SK-N-SH treated with all-trans-retinoic acid at 6 μM for 48 hours (cell line): ENCODE data around the gene CADM1.

Source experiments
- ATAC-seq: fragments of 200-7000 bp; cut with Tn5 transposase; 3 replicates; pipeline ENCODE4 v1.9.1; 2020; ENCODE audit warnings: mild to moderate bottlenecking, moderate library complexity
- ARNTL ChIP-seq: fragments of 450-650 bp; formaldehyde crosslinking; IDR thresholded peaks from 2 replicates; pipeline ENCODE4 v1.5.0; 2020; ENCODE audit warnings: low read depth, mild to moderate bottlenecking, moderate library complexity, borderline replicate concordance
- CSRNP3 ChIP-seq: fragments of 250-450 bp; sonication (Bioruptor Pico); IDR thresholded peaks from 2 replicates; pipeline ENCODE4 v1.5.1; 2021; ENCODE audit warnings: mild to moderate bottlenecking, moderate library complexity
- GLIS3 ChIP-seq: fragments of 250-450 bp; sonication (Bioruptor Pico); IDR thresholded peaks from 2 replicates; pipeline ENCODE4 v1.5.0; 2020; ENCODE audit warnings: mild to moderate bottlenecking, moderate library complexity
- ISL1 ChIP-seq: fragments of 250-450 bp; sonication (Bioruptor Pico); IDR thresholded peaks from 2 replicates; pipeline ENCODE4 v2.1.2; 2022; ENCODE audit warnings: mild to moderate bottlenecking, moderate library complexity
- OSR1 ChIP-seq: fragments of 250-450 bp; sonication (Bioruptor Pico); IDR thresholded peaks from 2 replicates; pipeline ENCODE4 v1.8.0; 2022; ENCODE audit warnings: moderate library complexity, mild to moderate bottlenecking, inconsistent platforms
- PPARA ChIP-seq: fragments of 250-450 bp; sonication (Bioruptor Pico); IDR thresholded peaks from 2 replicates; pipeline ENCODE4 v1.5.0; 2020; ENCODE audit warnings: mild to moderate bottlenecking, borderline replicate concordance
- SNAI2 ChIP-seq: fragments of 250-450 bp; sonication (Bioruptor Pico); IDR thresholded peaks from 2 replicates; pipeline ENCODE4 v1.5.0; 2020; ENCODE audit warnings: mild to moderate bottlenecking, moderate library complexity
- TCF4 ChIP-seq: fragments of 250-450 bp; sonication (Bioruptor Pico); IDR thresholded peaks from 2 replicates; pipeline ENCODE4 v1.8.0; 2021; ENCODE audit warnings: mild to moderate bottlenecking, moderate library complexity, borderline replicate concordance
- TOX ChIP-seq: fragments of 250-450 bp; sonication (Bioruptor Pico); IDR thresholded peaks from 2 replicates; pipeline ENCODE4 v1.8.0; 2021; ENCODE audit warnings: mild to moderate bottlenecking, moderate library complexity, borderline replicate concordance
- ZC3H10 ChIP-seq: fragments of 250-450 bp; sonication (Bioruptor Pico); IDR thresholded peaks from 2 replicates; pipeline ENCODE4 v1.5.1; 2021; ENCODE audit warnings: mild to moderate bottlenecking, moderate library complexity
- ZFP3 ChIP-seq: fragments of 250-450 bp; sonication (Bioruptor Pico); IDR thresholded peaks from 2 replicates; pipeline ENCODE4 v1.5.0; 2020; ENCODE audit warnings: mild to moderate bottlenecking, moderate library complexity
- ZNF70 ChIP-seq: fragments of 450-650 bp; formaldehyde crosslinking; IDR thresholded peaks from 2 replicates; pipeline ENCODE4 v1.5.0; 2020; ENCODE audit warnings: mild to moderate bottlenecking, moderate library complexity
- TF ChIP-seq, protein P1 (sequence below): fragments of 250-450 bp; sonication (Bioruptor Pico); IDR thresholded peaks from 2 replicates; pipeline ENCODE4 v1.5.0; 2020; ENCODE audit warnings: mild to moderate bottlenecking, moderate library complexity
- TF ChIP-seq, protein P2 (sequence below): fragments of 250-450 bp; sonication (Bioruptor Pico); IDR thresholded peaks from 2 replicates; pipeline ENCODE4 v1.8.0; 2021; ENCODE audit warnings: low read depth, mild to moderate bottlenecking, moderate library complexity, borderline replicate concordance
- TF ChIP-seq, protein P3 (sequence below): fragments of 250-450 bp; sonication (Bioruptor Pico); IDR thresholded peaks from 2 replicates; pipeline ENCODE4 v1.8.0; 2020; ENCODE audit warnings: mild to moderate bottlenecking, moderate library complexity, borderline replicate concordance
- TF ChIP-seq, protein P4 (sequence below): fragments of 250-450 bp; sonication (Bioruptor Pico); IDR thresholded peaks from 2 replicates; pipeline ENCODE4 v1.5.1; 2020; ENCODE audit warnings: low read depth, mild to moderate bottlenecking, moderate library complexity

Gene CADM1

GRCh38 chr11:115504276-115505158 lies at the start of gene CADM1:
Gene CADM1 (minus strand): TSS chr11:115504415.
- ATAC-seq, result peak; percentile 92
- TF ChIP-seq CSRNP3 (CRISPR knock-in tag), result no peak
- TF ChIP-seq, protein P1, sequence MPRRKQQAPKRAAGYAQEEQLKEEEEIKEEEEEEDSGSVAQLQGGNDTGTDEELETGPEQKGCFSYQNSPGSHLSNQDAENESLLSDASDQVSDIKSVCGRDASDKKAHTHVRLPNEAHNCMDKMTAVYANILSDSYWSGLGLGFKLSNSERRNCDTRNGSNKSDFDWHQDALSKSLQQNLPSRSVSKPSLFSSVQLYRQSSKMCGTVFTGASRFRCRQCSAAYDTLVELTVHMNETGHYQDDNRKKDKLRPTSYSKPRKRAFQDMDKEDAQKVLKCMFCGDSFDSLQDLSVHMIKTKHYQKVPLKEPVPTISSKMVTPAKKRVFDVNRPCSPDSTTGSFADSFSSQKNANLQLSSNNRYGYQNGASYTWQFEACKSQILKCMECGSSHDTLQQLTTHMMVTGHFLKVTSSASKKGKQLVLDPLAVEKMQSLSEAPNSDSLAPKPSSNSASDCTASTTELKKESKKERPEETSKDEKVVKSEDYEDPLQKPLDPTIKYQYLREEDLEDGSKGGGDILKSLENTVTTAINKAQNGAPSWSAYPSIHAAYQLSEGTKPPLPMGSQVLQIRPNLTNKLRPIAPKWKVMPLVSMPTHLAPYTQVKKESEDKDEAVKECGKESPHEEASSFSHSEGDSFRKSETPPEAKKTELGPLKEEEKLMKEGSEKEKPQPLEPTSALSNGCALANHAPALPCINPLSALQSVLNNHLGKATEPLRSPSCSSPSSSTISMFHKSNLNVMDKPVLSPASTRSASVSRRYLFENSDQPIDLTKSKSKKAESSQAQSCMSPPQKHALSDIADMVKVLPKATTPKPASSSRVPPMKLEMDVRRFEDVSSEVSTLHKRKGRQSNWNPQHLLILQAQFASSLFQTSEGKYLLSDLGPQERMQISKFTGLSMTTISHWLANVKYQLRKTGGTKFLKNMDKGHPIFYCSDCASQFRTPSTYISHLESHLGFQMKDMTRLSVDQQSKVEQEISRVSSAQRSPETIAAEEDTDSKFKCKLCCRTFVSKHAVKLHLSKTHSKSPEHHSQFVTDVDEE (CRISPR knock-in tag), result 0 out of 2 replicates have a peak, but pooled peaks have one; percentile 35
- TF ChIP-seq, protein P2, sequence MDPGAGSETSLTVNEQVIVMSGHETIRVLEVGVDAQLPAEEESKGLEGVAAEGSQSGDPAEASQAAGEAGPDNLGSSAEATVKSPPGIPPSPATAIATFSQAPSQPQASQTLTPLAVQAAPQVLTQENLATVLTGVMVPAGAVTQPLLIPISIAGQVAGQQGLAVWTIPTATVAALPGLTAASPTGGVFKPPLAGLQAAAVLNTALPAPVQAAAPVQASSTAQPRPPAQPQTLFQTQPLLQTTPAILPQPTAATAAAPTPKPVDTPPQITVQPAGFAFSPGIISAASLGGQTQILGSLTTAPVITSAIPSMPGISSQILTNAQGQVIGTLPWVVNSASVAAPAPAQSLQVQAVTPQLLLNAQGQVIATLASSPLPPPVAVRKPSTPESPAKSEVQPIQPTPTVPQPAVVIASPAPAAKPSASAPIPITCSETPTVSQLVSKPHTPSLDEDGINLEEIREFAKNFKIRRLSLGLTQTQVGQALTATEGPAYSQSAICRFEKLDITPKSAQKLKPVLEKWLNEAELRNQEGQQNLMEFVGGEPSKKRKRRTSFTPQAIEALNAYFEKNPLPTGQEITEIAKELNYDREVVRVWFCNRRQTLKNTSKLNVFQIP (CRISPR knock-in tag), result no peak
- no peak for TF ChIP-seq PPARA
- TF ChIP-seq, protein P3, sequence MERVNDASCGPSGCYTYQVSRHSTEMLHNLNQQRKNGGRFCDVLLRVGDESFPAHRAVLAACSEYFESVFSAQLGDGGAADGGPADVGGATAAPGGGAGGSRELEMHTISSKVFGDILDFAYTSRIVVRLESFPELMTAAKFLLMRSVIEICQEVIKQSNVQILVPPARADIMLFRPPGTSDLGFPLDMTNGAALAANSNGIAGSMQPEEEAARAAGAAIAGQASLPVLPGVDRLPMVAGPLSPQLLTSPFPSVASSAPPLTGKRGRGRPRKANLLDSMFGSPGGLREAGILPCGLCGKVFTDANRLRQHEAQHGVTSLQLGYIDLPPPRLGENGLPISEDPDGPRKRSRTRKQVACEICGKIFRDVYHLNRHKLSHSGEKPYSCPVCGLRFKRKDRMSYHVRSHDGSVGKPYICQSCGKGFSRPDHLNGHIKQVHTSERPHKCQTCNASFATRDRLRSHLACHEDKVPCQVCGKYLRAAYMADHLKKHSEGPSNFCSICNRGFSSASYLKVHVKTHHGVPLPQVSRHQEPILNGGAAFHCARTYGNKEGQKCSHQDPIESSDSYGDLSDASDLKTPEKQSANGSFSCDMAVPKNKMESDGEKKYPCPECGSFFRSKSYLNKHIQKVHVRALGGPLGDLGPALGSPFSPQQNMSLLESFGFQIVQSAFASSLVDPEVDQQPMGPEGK (CRISPR knock-in tag), result 0 out of 2 replicates have a peak, but pooled peaks have one; percentile 17
- TF ChIP-seq TCF4 (CRISPR knock-in tag), result no peak
- no peak for TF ChIP-seq SNAI2 (CRISPR knock-in tag)
- peak; percentile 70; the same call in 1 of the 2 replicates for TF ChIP-seq GLIS3 (CRISPR knock-in tag)

DNA sequence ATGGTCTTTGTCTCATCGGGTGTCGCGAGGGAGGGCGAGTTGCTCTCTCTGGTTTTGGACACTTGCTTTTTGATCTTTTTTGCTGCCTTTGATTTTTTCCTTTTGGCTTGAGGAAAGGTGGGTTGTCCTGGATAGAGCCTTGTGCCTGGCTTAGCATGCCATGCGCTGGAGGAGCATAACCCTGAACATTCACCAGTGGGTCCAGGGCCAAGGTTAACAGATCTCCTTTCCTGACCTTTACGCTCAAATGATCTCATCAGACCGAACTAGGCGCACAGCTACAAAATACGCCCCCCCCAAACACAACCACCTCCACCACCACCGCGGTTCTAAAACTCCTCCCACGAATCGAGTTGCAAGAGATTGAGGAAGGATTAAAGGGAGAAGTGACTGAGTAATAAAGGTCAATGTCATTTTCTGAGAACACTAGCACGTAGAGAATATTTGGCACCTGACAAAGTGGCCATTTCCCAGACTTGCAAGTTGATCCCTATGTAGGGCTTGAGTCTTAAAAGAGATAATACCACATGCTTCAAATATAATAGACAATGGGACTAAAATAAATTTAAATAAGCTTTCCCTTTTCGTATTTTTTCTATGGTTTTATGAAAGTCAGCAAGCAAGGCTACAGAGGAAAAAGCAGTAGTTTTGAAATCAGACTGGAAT lies 48.7 kb upstream of the CADM1 start:
- TF ChIP-seq, protein P4, sequence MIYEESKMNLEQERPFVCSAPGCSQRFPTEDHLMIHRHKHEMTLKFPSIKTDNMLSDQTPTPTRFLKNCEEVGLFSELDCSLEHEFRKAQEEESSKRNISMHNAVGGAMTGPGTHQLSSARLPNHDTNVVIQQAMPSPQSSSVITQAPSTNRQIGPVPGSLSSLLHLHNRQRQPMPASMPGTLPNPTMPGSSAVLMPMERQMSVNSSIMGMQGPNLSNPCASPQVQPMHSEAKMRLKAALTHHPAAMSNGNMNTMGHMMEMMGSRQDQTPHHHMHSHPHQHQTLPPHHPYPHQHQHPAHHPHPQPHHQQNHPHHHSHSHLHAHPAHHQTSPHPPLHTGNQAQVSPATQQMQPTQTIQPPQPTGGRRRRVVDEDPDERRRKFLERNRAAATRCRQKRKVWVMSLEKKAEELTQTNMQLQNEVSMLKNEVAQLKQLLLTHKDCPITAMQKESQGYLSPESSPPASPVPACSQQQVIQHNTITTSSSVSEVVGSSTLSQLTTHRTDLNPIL, result no peak
- TF ChIP-seq CSRNP3 (CRISPR knock-in tag) (no peak), ZC3H10 (CRISPR knock-in tag) (no peak), ZNF70 (CRISPR knock-in tag) (no peak), ISL1 (no peak), OSR1 (CRISPR knock-in tag) (no peak), ZFP3 (no peak)

DNA sequence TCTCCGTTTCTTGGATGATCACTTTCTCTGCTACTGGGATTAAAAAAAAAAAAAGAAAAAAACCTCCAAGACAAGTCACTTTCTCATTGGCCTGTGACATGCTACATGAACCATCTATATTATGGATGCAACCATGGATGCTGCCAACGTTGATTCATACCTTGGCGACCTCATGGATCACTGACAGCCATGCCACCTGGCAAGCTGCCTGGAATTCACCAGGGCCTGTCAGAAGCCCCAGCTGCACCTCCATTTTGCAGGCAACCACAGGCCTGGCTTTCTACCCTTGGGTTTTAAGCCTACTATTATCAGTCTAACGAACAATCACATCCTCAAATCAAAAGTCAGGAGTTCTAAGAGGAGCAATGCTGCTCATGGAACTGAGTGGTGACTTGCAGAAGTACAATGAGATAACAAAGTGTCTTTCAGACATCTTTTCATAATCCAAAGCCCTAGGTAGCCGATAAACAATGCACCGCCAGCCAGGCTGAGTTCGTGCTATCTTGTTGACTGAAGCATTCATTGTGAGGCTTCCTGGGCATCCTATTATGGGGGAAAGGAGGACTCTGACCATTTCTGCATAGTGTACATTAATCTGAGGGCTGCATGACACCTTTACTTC lies 48.0 kb upstream of the CADM1 start:
- no peak for ATAC-seq

More for the DNA sequence above, 48.7 kb upstream of the CADM1 start:
- ATAC-seq, result no peak

More for the DNA sequence above, 48.0 kb upstream of the CADM1 start:
- TF ChIP-seq ARNTL (CRISPR knock-in tag), result no peak
- TF ChIP-seq ZFP3, result no peak
- TF ChIP-seq ZC3H10 (CRISPR knock-in tag), result no peak
- TF ChIP-seq TOX (CRISPR knock-in tag), result no peak
- TF ChIP-seq ISL1, result no peak
- TF ChIP-seq PPARA, result no peak
- TF ChIP-seq CSRNP3 (CRISPR knock-in tag), result no peak
- no peak for TF ChIP-seq ZNF70 (CRISPR knock-in tag)
- TF ChIP-seq, protein P1 (CRISPR knock-in tag), result no peak
- TF ChIP-seq SNAI2 (CRISPR knock-in tag), result no peak
